Suppressor macrophage treated with lipopolysaccharide for 1 hour (primary cell): ENCODE data around the gene ZSWIM6.
A peak's percentile ranks its signal among the peaks of the same experiment; 100 is the strongest.
"Not testable (repeated sequence)": the region's sequence is repeated elsewhere in the genome, so short reads cannot be mapped to it uniquely, and the experiment has no call there.

ENCODE experiments used
- DNase-seq, 3 donors: peaks; one replicate each; pipeline ENCODE4 v3.0.0-alpha.2; 2020 to 2022

Gene ZSWIM6

GRCh38 chr5:61408476-61409168, 76.6 kb downstream of the ZSWIM6 start:
- DNase-seq, result peak; percentile 100

- DNase-seq, result peak; percentile 70 to 88 (median 81)
These were observed 77.5 kb downstream of the ZSWIM6 start for GRCh38 chr5:61409568-61409967.

- no peak for DNase-seq
These were observed 78.8 kb downstream of the ZSWIM6 start for GRCh38 chr5:61410811-61411210.

DNA sequence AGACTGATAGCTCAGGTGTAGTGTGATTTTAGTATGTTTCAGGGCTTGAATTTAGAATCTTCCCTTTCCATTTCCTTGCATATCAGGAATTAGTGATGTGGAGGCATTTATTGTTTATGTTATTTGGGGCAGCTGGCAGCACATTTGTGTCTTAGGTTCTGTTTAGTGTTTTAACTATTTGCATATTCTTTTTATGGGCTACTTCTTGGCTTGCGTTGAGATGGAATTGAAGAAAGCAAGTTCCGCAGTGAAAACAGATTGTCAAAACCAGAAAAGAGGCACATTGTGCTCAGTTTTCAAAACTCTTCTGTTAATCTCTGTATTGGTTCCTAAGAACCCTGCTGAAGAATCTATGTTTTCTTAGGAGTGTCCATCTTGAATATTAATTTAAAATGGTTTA, 80.3 kb downstream of the ZSWIM6 start:
- no peak for DNase-seq

DNA sequence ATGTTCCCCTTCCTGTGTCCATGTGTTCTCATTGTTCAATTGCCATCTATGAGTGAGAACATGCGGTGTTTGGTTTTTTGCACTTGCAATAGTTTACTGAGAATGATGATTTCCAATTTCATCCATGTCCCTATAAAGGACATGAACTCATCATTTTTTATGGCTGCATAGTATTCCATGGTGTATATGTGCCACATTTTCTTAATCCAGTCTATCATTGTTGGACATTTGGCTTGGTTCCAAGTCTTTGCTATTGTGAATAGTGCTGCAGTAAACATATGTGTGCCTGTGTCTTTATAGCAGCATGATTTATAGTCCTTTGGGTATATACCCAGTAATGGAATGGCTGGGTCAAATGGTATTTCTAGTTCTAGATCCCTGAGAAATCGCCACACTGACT, 81.1 kb downstream of the ZSWIM6 start:
- not testable (repeated sequence) for DNase-seq

DNA sequence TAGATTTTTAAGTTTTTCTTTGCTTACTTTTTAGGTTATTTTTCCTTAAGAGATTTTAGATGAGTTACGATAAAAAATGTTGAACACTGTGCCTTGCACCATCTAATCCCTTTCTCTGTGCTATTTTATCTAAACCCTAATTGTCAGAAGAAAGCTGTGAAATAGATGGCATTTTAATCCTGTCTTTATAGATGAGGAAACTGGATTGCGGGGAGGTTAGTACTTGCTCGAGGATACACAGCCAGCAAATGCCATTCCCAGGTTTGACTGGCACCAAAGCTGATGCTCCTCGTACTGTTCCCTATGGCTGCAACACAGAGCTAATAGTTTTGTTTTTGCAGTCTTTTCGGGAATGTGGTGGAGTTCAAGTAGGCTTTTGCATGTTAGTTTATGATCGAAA, 82.7 kb downstream of the ZSWIM6 start:
- DNase-seq, result no peak

DNA sequence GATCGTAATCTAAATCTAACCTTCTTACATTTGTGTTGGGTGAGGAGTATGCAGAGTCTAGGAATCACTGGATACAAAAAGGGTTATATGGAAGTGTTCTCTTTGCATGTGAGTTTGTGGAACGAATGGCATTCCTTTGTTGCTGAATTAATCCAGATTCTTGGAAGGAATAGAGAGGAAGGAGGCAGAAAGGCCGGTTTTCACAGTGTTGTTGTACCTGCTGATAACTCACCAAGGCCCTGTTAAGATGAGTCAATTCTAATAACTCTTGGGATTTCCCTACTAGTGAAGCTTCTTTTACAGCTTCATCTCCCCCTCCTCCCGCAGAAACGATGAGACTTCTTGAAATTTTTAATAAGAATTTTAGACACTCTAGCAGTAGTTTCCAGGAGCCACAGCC, 84.0 kb downstream of the ZSWIM6 start:
- peak in 1 of 3 donors; percentile 18 for DNase-seq

GRCh38 chr5:61416420-61416819, 84.4 kb downstream of the ZSWIM6 start:
- DNase-seq, result no peak

DNA sequence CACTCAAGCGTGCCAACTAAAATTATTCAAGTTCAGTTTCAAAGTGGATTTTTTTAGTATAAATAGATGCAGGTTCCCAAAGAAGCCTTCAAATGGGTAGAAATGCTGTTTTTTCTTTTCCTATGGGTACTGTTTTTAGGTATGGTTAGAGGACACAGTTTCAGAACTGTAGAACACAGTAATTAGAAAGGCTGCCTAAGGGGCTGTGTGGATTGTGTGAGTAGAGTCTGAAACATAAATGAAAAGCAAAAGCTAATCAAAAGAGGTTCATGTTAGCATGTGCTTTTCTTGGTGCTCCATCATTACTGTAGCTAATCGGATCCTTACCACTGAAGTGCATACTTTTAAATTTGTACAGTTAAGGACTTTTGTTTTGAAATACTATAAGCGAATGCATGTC, 85.3 kb downstream of the ZSWIM6 start:
- DNase-seq, result no peak

DNA sequence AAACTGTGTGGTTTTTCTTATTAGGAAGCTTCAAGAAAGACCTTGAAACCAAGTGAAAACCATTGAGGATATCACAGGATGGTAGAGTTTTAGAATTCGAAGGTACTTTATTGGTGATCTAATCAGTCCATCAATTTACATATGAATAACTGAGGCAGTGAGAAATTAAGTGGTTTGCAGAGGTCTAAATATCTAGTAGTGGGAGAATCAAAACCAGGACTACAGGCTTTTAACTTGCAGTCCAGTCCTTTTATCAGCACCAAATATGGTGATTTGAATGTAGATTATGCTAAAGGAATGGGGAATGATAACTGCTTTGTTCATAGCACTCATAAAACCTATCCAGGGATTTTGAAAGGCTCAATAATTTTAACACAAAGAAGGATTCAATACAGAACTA, 85.8 kb downstream of the ZSWIM6 start:
- no peak for DNase-seq

DNA sequence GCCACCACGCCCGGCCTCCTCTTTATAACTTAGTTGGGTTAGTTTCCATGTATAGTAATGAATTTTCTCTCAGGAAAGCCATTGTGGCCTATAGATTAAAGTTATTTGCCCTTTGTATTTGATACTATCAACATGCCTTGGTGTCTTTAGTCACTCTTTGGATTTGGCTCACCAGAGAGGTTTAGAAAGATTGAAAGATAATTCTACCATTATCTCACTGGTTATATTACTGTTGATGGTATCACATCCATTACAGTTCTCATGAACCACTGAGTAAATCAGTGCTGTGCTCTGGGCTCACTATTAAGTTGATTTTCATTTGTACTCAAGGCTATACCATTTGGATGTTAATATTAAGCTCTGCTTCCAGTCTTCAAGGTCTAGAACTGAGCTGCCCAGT, 87.0 kb downstream of the ZSWIM6 start:
- DNase-seq, result no peak

DNA sequence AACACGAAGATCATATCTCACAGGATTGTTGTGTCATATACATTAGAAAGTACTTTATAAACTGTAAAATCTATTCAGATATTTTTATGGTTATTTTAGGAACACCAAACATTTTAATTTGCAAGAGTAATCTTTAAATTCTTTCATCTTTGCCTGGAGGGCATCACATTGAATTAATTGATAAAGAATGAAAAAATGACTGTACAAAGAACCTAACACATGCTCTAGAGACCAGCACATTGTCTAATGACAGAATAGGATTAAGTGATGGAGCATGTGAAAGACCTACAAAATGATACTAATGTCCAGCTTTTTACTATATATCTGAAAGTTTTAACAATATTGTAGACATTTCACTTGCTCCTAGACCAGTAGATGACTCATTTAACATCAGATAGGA, 88.0 kb downstream of the ZSWIM6 start:
- DNase-seq, result no peak

- DNase-seq, result not testable (repeated sequence)
These were observed 89.2 kb downstream of the ZSWIM6 start for GRCh38 chr5:61421262-61421661.

DNA sequence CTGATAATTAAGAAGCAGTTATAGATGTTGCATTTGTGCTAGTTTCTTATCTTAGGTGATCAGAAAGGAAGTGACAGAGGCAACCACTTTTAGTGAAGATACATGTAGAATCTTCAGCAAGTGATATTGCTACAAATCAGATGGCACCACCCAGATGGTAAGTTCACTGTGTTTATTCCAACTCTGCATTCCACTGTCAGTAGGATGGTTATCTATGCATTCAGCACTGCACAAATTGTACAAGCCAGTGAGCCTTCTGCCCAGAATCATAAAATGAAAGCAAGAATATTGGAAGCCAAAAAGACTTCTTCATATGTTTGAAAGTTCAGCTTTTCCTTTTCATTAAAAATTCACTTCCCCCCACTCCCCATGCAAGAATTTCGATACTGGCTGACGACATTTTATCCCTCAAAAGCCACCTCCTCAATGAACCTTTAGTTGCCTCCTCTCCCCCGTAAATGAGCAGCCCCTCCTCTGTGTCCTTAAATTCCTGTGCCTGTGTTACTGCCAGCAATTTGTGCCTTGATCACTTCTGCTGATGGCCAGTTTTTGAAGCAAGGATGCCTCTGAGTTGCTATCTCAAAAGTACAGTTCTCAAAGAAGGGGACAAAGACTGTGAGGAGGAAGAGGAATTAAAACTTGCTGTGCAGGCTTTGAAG, 91.6 kb downstream of the ZSWIM6 start:
- DNase-seq, result no peak

DNA sequence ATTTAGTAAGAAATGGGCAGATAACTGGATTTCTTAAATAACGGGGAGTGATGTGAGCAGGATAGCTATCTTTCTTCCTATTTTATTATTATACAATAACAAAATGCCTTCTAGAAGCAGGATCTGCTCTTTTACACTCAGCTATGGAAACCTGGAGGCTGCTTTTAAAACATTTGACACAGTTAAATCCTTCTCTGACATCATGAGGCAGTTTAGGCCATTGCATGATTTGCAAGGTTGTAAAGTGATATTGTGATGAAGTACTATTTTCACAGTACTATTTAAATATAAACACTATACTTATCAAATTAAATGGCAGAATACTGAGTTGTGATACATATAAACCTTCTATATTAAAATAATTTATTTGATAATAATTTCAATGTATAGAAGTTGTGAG, 93.9 kb downstream of the ZSWIM6 start:
- no peak for DNase-seq

- DNase-seq, result no peak
These were observed 97.8 kb downstream of the ZSWIM6 start for GRCh38 chr5:61429906-61430305.

- DNase-seq, result no peak
These were observed 100.0 kb downstream of the ZSWIM6 start for GRCh38 chr5:61431923-61432620.

- DNase-seq, result no peak
These were observed 103.3 kb downstream of the ZSWIM6 start for GRCh38 chr5:61435368-61435767.

DNA sequence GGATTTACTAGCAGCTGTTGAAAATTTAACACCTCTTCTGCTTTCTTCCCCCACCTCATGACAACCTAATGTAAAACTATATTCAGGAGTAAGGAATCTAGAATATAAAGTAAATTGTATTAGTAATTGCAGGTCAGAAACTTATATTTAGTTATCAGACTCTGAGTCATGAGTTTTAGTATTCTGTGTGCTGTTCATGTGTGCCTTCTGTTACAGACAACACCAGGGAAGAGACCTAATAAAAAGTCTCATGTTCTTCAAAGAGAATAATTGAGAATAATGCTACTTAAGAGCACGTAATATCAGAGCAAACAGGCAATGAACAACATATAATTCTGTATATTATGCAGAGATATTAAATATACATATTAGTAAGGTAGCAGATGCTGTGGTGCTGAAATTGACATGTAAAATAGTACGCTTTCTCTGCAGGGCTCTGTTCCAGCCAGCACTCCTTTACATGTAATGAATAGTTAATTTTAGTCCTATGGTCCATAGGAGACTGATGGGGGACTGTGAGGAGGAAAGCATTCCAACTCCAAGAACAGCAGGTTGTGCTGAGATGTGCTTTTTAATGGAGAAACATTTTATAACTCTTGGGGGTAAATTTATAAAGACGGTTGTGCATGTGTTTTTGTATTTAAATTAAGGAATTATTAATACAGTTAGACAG, 106.4 kb downstream of the ZSWIM6 start:
- DNase-seq, result no peak

DNA sequence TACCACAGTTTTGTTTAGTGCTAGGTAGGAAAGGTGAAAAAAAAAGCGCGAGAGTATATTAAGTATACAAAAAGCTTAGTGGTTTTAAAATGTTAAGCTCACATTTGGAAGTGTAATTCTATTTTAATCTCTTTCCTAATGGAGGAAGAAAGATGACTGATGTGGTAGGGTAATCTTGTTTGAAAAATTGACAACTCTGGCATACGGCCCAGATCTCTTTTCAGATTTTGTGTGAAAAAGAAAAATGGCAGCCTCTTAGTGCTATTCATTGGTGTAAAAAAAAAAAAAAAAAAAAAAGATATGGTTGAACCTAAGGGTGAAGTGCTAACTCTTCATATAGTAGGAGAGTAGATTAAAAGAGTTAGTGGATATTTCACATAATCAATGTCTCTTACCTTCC, 108.0 kb downstream of the ZSWIM6 start:
- DNase-seq, result no peak

DNA sequence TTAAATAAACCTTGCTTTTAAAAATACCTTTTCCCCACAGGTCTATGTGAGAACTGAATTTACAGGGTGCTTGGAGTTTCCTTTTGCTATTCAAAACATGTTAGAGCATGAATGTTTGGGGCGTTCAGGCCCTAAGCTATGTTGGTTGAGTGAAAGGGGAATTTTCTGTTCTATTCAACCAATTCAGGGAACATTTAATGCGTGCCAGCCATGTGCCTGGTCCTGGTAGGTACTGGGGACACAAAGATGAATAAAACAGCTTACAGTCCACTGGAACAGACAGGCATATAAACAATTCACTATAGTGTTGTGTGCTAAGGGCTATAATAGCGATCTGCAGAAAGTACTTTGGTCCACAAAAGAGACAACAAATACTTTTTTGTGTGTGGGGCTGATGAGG, 108.5 kb downstream of the ZSWIM6 start:
- DNase-seq, result no peak

DNA sequence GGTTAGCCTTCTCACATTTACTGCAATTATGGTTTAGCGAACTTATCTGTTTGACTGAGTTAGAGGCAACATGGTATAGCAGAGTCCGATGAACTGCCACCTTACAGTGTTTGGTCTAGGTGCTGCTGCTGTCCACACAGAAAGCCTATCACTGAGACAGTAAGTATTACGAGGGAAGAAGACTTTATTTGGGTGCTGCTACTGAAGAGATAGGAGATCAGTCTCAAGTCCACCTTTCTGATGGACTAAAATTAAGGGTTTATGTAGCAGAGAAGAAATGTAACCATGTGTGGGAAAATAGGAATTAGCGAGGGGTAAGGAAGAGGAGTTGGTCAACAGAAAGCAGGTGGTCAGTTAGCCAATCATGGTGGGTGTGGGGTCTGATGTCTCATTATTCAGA, 109.7 kb downstream of the ZSWIM6 start:
- DNase-seq, result no peak

- no peak for DNase-seq
These were observed 115.9 kb downstream of the ZSWIM6 start for GRCh38 chr5:61447780-61448495.
